Posterior cingulate gyrus (tissue), 11 donors: ENCODE data around the gene FGFR4.

Experiments
- DNase-seq, 10 donors: peaks; one replicate each; pipeline versions ENCODE4 v3.0.0 to v3.0.0-alpha.2; 2020 to 2021; ENCODE audit warnings: mixed read lengths in 3 of 10
- intact Hi-C: fragments of 100-400 bp; cut with DNase I; formaldehyde crosslinking; loops from one replicate; pipeline ENCODE4 v1.15.1; 2023

Gene FGFR4

DNA sequence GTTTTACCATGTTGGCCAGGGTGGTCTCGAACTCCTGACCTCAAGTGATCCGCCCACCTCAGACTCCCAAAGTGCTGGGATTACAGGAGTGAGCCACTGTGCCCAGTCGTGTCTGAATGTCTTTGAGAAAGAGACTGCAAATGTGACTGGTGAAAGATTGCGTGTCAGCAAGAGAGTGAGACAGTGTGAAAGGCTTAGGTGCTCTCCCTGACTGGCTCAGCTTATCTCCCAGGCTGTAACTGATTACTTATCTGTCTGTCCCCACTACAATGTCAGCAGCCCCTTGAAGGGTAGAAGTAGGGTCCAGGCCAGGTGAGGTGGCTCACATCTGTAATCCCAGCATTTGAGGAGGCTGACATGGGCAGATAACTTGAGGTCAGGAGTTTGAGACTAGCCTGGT is 3.4 kb upstream of the FGFR4 start:
- intact Hi-C loops, result no loop called here
- no peak for DNase-seq

GRCh38 chr5:177084175-177084574 is 2.5 kb upstream of the FGFR4 start:
- no peak for DNase-seq
- intact Hi-C loops, result no loop called here

- intact Hi-C loops, result no loop called here
- no peak for DNase-seq
These were observed 596 bp upstream of the FGFR4 start for GRCh38 chr5:177085985-177086653.

- DNase-seq, result no peak
- intact Hi-C loops, result no loop called here
These were observed 787 bp downstream of the FGFR4 start for GRCh38 chr5:177087398-177088005.

DNA sequence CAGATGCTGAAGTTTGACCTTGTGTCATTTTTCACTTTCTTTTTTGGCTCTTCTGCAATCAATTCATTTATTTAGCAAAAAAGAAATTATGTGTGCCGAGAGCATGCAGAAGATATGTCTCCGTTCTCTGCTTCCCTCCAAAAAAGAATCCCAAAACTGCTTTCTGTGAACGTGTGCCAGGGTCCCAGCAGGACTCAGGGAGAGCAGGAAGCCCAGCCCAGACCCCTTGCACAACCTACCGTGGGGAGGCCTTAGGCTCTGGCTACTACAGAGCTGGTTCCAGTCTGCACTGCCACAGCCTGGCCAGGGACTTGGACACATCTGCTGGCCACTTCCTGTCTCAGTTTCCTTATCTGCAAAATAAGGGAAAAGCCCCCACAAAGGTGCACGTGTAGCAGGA is 2.4 kb downstream of the FGFR4 start:
- no peak for DNase-seq
- intact Hi-C loops, result no loop called here

- no peak for DNase-seq
- intact Hi-C loops, result no loop called here
These were observed 3.3 kb downstream of the FGFR4 start for GRCh38 chr5:177089825-177090641.

GRCh38 chr5:177090813-177091212 is 4.1 kb downstream of the FGFR4 start:
- DNase-seq, result no peak
- intact Hi-C loops, result no loop called here

GRCh38 chr5:177091232-177091631 is 4.5 kb downstream of the FGFR4 start:
- intact Hi-C loops, result no loop called here
- no peak for DNase-seq

- intact Hi-C loops, result no loop called here
- no peak for DNase-seq
These were observed 5.7 kb downstream of the FGFR4 start for GRCh38 chr5:177092178-177093081.

DNA sequence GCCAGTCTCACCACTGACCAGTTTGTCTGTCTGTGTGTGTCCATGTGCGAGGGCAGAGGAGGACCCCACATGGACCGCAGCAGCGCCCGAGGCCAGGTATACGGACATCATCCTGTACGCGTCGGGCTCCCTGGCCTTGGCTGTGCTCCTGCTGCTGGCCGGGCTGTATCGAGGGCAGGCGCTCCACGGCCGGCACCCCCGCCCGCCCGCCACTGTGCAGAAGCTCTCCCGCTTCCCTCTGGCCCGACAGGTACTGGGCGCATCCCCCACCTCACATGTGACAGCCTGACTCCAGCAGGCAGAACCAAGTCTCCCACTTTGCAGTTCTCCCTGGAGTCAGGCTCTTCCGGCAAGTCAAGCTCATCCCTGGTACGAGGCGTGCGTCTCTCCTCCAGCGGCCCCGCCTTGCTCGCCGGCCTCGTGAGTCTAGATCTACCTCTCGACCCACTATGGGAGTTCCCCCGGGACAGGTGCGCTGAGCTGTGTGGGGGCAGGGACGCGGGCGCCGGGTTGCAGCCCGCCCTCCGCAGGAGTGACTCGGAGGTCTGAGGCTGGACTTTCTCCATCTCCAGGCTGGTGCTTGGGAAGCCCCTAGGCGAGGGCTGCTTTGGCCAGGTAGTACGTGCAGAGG is 6.5 kb downstream of the FGFR4 start:
- no peak for DNase-seq
- intact Hi-C loops, result no loop called here

- intact Hi-C loops, result no loop called here
- no peak for DNase-seq
These were observed 7.1 kb downstream of the FGFR4 start for GRCh38 chr5:177093803-177094202.

GRCh38 chr5:177094224-177095087 is 7.7 kb downstream of the FGFR4 start:
- intact Hi-C loops, result no loop called here
- DNase-seq, result no peak

- no peak for DNase-seq
- intact Hi-C loops, result no loop called here
These were observed 8.5 kb downstream of the FGFR4 start for GRCh38 chr5:177095088-177095669.

GRCh38 chr5:177096162-177097015 is 9.7 kb downstream of the FGFR4 start:
- intact Hi-C loops, result no loop called here
- no peak for DNase-seq

- no peak for DNase-seq
- intact Hi-C loops, result no loop called here
These were observed 10.6 kb downstream of the FGFR4 start for GRCh38 chr5:177097016-177097985.

DNA sequence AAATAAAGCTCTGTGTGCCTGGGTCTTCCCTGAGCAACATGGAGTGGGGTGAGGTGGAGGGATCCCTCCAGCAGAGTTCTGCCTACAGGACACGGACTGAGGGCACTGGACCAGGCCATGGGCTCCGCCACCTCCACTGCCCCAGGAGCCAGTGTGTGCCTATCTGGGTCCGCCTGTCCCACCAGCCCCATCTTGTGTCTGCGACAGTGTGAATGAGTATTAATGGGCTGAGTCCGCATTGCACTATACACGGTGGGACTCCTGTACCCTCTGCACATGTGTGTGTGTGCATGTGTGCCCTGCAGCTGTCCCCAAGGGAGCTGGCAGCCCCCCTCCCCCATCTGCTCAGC is 11.4 kb downstream of the FGFR4 start:
- no peak for DNase-seq
- intact Hi-C loops, result no loop called here
